GM18951 (cell line): ENCODE measurements around the gene FBXL14.
"Not testable (repeated sequence)": the region's sequence is repeated elsewhere in the genome, so short reads cannot be mapped to it uniquely, and the experiment has no call there.

Experiments
- POLR2A ChIP-seq: IDR thresholded peaks from 4 replicates; pipeline ENCODE4 v1.6.1; 2011; ENCODE audit warnings: mild to moderate bottlenecking; ENCODE audit not compliant: insufficient read length, insufficient read depth; ENCODE audit errors: extremely low read depth
- in situ Hi-C: fragments of 300-500 bp; cut with MboI; formaldehyde crosslinking; loops from one replicate; pipeline ENCODE4 v1.12.0; 2022; ENCODE audit warnings: low sequenced_read_pairs, mixed read lengths, inconsistent platforms; ENCODE audit not compliant: unreplicated experiment

FBXL14 gene

GRCh38 chr12:1613860-1614259, 19.5 kb upstream of the FBXL14 start:
- in situ Hi-C loops = no loop called here

GRCh38 chr12:1611803-1612572, 17.6 kb upstream of the FBXL14 start:
- in situ Hi-C loops = no loop called here
- no peak for TF ChIP-seq POLR2A

More at GRCh38 chr12:1613860-1614259, 19.5 kb upstream of the FBXL14 start:
- no peak for TF ChIP-seq POLR2A

- TF ChIP-seq POLR2A = no peak
- in situ Hi-C loops = no loop called here
These were observed 15.8 kb upstream of the FBXL14 start for GRCh38 chr12:1610072-1610643.

- TF ChIP-seq POLR2A = no peak
- in situ Hi-C loops = no loop called here
These were observed 14.3 kb upstream of the FBXL14 start for GRCh38 chr12:1608713-1609119.

- TF ChIP-seq POLR2A = no peak
- in situ Hi-C loops = no loop called here
These were observed 13.7 kb upstream of the FBXL14 start for GRCh38 chr12:1607940-1608712.

GRCh38 chr12:1606021-1606622, 11.7 kb upstream of the FBXL14 start:
- TF ChIP-seq POLR2A = peak; percentile 42
- in situ Hi-C loops = no loop called here

GRCh38 chr12:1605129-1606020, 11.0 kb upstream of the FBXL14 start:
- TF ChIP-seq POLR2A = no peak
- in situ Hi-C loops = no loop called here

- in situ Hi-C loops = no loop called here
- no peak for TF ChIP-seq POLR2A
These were observed 10.1 kb upstream of the FBXL14 start for GRCh38 chr12:1604464-1604863.

GRCh38 chr12:1603269-1603993, 9.1 kb upstream of the FBXL14 start:
- in situ Hi-C loops = no loop called here
- TF ChIP-seq POLR2A = no peak

- in situ Hi-C loops = not testable (repeated sequence)
These were observed 8.3 kb upstream of the FBXL14 start for GRCh38 chr12:1602706-1603105.

GRCh38 chr12:1598757-1599156, 4.4 kb upstream of the FBXL14 start:
- TF ChIP-seq POLR2A = no peak
- in situ Hi-C loops = loop anchor here (25.0 kb wide), 1 partner anchor 1011 kb away; no protein-coding TSS in a partner anchor
